ENCODE results near the gene RSPH9. TPM values are rescaled to one million over a fixed set of nuclear protein-coding genes. Genes with fewer than 3 reads are reported as not detected.

RSPH9 gene
- total and polyA plus RNA-seq, 2 experiments from 2014 or later, result 0.10 to 0.39 TPM

DNA sequence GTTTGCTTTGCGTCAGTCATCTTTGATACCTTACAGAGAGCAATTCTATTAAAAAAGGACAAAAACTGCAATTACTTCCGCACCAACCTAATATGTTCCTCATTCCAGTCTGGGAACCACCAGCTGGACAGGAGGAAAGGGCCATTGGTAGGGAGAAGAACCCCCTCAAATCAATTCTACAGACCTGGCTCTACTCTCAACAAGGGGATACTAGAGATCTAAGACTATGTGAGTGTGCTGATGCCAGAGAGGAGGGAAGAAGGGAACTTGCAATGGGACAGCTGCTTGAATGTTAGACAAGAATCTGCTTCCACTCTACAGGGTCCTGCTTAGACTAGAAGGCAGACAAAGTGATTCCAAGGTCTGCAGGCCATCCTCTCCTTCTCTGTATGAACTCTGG is 29.5 kb downstream of the RSPH9 start:
- ATAC-seq (no peak), DNase-seq (ENCODE audit: low spot score) (no peak)
- Histone ChIP-seq H3K4me2 (no peak overlapping the region), H3F3A (replicated peaks; ENCODE audit: low read depth) (0 out of 2 replicates have a peak, but pooled peaks cover 11% of the 10 kb centered on the region), H3K4me1 (ENCODE audit: insufficient read depth) (peaks cover 11% of the 10 kb centered on the region; the same call in 1 of the 2 replicates), H3K9me2 (ENCODE audit: insufficient read depth) (no peaks in the 10 kb centered on the region), H3K36me3 (ENCODE audit: insufficient read depth) (peaks cover 7% of the 10 kb centered on the region; the same call in 1 of the 2 replicates), H4K20me1 (replicated peaks; ENCODE audit: insufficient read depth) (peaks cover 3% of the 10 kb centered on the region), H3K27ac (ENCODE audit: low read depth) (no peak overlapping the region), H3K4me3 (no peak overlapping the region), H2AFZ (no peak overlapping the region), H3K79me2 (replicated peaks; ENCODE audit: insufficient read depth) (no peaks in the 10 kb centered on the region), H3K27me3 (ENCODE audit: insufficient read depth) (no peaks in the 10 kb centered on the region)
- Mint-ChIP-seq H3K27me3 (ENCODE audit: insufficient read depth, low read depth, poor library complexity) (peaks cover 3% of the 10 kb centered on the region), H3K9me3 (no peaks in the 10 kb centered on the region), H3K36me3 (ENCODE audit: low read depth) (peaks cover 53% of the 10 kb centered on the region), H3K4me1 (peaks cover 8% of the 10 kb centered on the region), H3K27ac (no peak overlapping the region), H3K4me3 (no peak overlapping the region)
- TF ChIP-seq, protein P1, sequence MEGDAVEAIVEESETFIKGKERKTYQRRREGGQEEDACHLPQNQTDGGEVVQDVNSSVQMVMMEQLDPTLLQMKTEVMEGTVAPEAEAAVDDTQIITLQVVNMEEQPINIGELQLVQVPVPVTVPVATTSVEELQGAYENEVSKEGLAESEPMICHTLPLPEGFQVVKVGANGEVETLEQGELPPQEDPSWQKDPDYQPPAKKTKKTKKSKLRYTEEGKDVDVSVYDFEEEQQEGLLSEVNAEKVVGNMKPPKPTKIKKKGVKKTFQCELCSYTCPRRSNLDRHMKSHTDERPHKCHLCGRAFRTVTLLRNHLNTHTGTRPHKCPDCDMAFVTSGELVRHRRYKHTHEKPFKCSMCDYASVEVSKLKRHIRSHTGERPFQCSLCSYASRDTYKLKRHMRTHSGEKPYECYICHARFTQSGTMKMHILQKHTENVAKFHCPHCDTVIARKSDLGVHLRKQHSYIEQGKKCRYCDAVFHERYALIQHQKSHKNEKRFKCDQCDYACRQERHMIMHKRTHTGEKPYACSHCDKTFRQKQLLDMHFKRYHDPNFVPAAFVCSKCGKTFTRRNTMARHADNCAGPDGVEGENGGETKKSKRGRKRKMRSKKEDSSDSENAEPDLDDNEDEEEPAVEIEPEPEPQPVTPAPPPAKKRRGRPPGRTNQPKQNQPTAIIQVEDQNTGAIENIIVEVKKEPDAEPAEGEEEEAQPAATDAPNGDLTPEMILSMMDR (conservative IDR thresholded peaks at IDR 0.05; ENCODE audit: low read depth in 2 of 2), result no peak
- TF ChIP-seq JUNB (IDR thresholded peaks at IDR 0.05; ENCODE audit: unreplicated experiment), result no peak
- TF ChIP-seq, protein P2, sequence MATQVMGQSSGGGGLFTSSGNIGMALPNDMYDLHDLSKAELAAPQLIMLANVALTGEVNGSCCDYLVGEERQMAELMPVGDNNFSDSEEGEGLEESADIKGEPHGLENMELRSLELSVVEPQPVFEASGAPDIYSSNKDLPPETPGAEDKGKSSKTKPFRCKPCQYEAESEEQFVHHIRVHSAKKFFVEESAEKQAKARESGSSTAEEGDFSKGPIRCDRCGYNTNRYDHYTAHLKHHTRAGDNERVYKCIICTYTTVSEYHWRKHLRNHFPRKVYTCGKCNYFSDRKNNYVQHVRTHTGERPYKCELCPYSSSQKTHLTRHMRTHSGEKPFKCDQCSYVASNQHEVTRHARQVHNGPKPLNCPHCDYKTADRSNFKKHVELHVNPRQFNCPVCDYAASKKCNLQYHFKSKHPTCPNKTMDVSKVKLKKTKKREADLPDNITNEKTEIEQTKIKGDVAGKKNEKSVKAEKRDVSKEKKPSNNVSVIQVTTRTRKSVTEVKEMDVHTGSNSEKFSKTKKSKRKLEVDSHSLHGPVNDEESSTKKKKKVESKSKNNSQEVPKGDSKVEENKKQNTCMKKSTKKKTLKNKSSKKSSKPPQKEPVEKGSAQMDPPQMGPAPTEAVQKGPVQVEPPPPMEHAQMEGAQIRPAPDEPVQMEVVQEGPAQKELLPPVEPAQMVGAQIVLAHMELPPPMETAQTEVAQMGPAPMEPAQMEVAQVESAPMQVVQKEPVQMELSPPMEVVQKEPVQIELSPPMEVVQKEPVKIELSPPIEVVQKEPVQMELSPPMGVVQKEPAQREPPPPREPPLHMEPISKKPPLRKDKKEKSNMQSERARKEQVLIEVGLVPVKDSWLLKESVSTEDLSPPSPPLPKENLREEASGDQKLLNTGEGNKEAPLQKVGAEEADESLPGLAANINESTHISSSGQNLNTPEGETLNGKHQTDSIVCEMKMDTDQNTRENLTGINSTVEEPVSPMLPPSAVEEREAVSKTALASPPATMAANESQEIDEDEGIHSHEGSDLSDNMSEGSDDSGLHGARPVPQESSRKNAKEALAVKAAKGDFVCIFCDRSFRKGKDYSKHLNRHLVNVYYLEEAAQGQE (IDR thresholded peaks at IDR 0.05; ENCODE audit: unreplicated experiment), result no peak
- TF ChIP-seq STAT1 (IDR thresholded peaks at IDR 0.05; ENCODE audit: unreplicated experiment), result no peak
- no peak for TF ChIP-seq CREB1 (CRISPR knock-in tag; IDR thresholded peaks at IDR 0.05; ENCODE audit: low read depth)
- no peak for TF ChIP-seq POLR2AphosphoS5 (IDR thresholded peaks at IDR 0.05; ENCODE audit: low read depth)
- no peak for TF ChIP-seq ZNF331 (CRISPR knock-in tag; IDR thresholded peaks at IDR 0.05; ENCODE audit: low read depth)
- no peak for TF ChIP-seq NANOG (IDR thresholded peaks at IDR 0.05; ENCODE audit: borderline replicate concordance)
- TF ChIP-seq ZNF462 (CRISPR knock-in tag; IDR thresholded peaks at IDR 0.05), result no peak
- TF ChIP-seq ZNF114 (CRISPR knock-in tag; IDR thresholded peaks at IDR 0.05), result no peak
- no peak for TF ChIP-seq EZH2phosphoT487 (IDR thresholded peaks at IDR 0.05; ENCODE audit: unreplicated experiment)
- no peak for TF ChIP-seq EZH2 (IDR thresholded peaks at IDR 0.05; ENCODE audit: low read depth, unreplicated experiment)
- TF ChIP-seq, protein P3, sequence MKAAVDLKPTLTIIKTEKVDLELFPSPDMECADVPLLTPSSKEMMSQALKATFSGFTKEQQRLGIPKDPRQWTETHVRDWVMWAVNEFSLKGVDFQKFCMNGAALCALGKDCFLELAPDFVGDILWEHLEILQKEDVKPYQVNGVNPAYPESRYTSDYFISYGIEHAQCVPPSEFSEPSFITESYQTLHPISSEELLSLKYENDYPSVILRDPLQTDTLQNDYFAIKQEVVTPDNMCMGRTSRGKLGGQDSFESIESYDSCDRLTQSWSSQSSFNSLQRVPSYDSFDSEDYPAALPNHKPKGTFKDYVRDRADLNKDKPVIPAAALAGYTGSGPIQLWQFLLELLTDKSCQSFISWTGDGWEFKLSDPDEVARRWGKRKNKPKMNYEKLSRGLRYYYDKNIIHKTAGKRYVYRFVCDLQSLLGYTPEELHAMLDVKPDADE (IDR thresholded peaks at IDR 0.05), result no peak

Measured in GM23338 (cell line).